ENCODE results near the gene PRUNE2. TPM values are rescaled to one million over a fixed set of nuclear protein-coding genes. Genes with fewer than 3 reads are reported as not detected.
A peak's percentile ranks its signal among the peaks of the same experiment; 100 is the strongest.

Gene PRUNE2
- total RNA-seq, 1 donor from 2014 or later, result 3.1 TPM

- H3K27ac ChIP-seq (replicated peaks), result no peak overlapping the region
- intact Hi-C loops (cut with micrococcal nuclease), result no loop called here
- no peaks in the 10 kb centered on the region for H3K4me1 ChIP-seq
- no peak overlapping the region for H3K4me3 ChIP-seq
- peaks cover 22% of the 10 kb centered on the region for H3K27me3 ChIP-seq (ENCODE audit: low read depth)
- no peak for TF ChIP-seq CTCF (IDR thresholded peaks at IDR 0.05; ENCODE audit: borderline replicate concordance)
- peaks cover 14% of the 10 kb centered on the region for H3K9me3 ChIP-seq (replicated peaks)
- no peaks in the 10 kb centered on the region for H3K36me3 ChIP-seq
- DNase-seq, result no peak
Observed at GRCh38 chr9:76573905-76574760, 331.8 kb downstream of the PRUNE2 start.

DNA sequence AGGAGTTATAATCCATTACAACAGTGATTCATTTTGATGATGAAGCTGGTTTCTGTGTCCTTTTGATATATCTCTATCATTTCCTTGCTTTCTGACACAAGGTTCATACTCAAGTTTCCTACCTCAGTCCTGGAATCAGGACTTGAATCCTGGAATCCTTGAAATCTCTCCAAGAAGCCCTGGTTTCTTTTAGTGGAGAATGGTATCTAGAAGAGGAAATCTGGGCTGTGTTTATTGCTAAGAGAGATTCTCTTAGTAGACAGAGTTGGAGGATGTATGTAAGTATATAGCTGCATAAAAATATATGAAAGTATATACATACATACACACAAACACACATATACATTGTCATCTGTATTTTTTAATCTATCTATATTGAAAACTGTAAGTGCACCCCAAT, 332.5 kb downstream of the PRUNE2 start:
- no peaks in the 10 kb centered on the region for H3K36me3 ChIP-seq
- no peak for TF ChIP-seq CTCF (IDR thresholded peaks at IDR 0.05; ENCODE audit: borderline replicate concordance)
- H3K9me3 ChIP-seq (replicated peaks), result peaks cover 14% of the 10 kb centered on the region
- no peak overlapping the region for H3K4me3 ChIP-seq
- no peaks in the 10 kb centered on the region for H3K4me1 ChIP-seq
- no peak overlapping the region for H3K27ac ChIP-seq (replicated peaks)
- DNase-seq, result no peak
- H3K27me3 ChIP-seq (ENCODE audit: low read depth), result peaks cover 22% of the 10 kb centered on the region
- intact Hi-C loops (cut with micrococcal nuclease), result no loop called here

GRCh38 chr9:76572151-76572550, 333.8 kb downstream of the PRUNE2 start:
- no peaks in the 10 kb centered on the region for H3K4me1 ChIP-seq
- no peaks in the 10 kb centered on the region for H3K36me3 ChIP-seq
- H3K9me3 ChIP-seq (replicated peaks), result peaks cover 14% of the 10 kb centered on the region
- intact Hi-C loops (cut with micrococcal nuclease), result no loop called here
- peak overlapping the region; percentile 65 for H3K4me3 ChIP-seq
- no peak for TF ChIP-seq CTCF (IDR thresholded peaks at IDR 0.05; ENCODE audit: borderline replicate concordance)
- H3K27me3 ChIP-seq (ENCODE audit: low read depth), result peaks cover 22% of the 10 kb centered on the region
- peak overlapping the region; percentile 61 for H3K27ac ChIP-seq (replicated peaks)
- no peak for DNase-seq

GRCh38 chr9:76571743-76572146, 334.2 kb downstream of the PRUNE2 start:
- Histone ChIP-seq H3K4me1 (no peaks in the 10 kb centered on the region), H3K36me3 (no peaks in the 10 kb centered on the region), H3K27ac (replicated peaks) (peak overlapping the region; percentile 61), H3K9me3 (replicated peaks) (peaks cover 14% of the 10 kb centered on the region), H3K27me3 (ENCODE audit: low read depth) (peaks cover 22% of the 10 kb centered on the region), H3K4me3 (peak overlapping the region; percentile 65)
- TF ChIP-seq CTCF (IDR thresholded peaks at IDR 0.05; ENCODE audit: borderline replicate concordance), result no peak
- DNase-seq, result no peak
- intact Hi-C loops (cut with micrococcal nuclease), result no loop called here

- intact Hi-C loops (cut with micrococcal nuclease), result no loop called here
- Histone ChIP-seq H3K36me3 (no peaks in the 10 kb centered on the region), H3K4me3 (peak overlapping the region; percentile 65), H3K9me3 (replicated peaks) (peaks cover 14% of the 10 kb centered on the region), H3K27me3 (ENCODE audit: low read depth) (peaks cover 22% of the 10 kb centered on the region), H3K27ac (replicated peaks) (peak overlapping the region; percentile 61), H3K4me1 (no peaks in the 10 kb centered on the region)
- DNase-seq, result no peak
- no peak for TF ChIP-seq CTCF (IDR thresholded peaks at IDR 0.05; ENCODE audit: borderline replicate concordance)
Observed at GRCh38 chr9:76571288-76571687, 334.6 kb downstream of the PRUNE2 start.
